IPS-NIHi7 (cell line): ENCODE data around the gene PRR5L.
"Not testable (repeated sequence)": the region's sequence is repeated elsewhere in the genome, so short reads cannot be mapped to it uniquely, and the experiment has no call there.

Experiments used
- DNase-seq: peaks from one replicate; pipeline ENCODE4 v3.0.0; 2012; ENCODE audit warnings: mixed read lengths; ENCODE audit errors: extremely low spot score

PRR5L gene

DNA sequence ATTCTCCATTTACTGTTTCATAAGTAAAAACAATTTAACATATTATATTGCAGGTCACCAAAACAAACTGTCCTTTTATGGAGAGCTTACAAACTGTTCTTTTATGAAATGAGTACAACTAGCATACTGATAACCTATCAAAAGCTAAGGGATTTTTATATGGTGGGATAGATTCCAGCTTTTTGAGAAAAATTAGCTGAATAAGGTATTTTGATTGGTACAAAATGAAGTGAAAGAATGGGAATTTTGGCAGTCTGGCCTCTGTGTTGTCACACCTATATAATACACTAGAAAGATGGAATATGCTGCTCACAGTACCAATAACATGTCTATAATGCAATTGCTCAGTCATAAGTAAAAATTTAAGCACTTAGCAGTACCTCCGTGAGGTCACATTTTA lies 202.6 kb downstream of the PRR5L start:
- DNase-seq: no peak

DNA sequence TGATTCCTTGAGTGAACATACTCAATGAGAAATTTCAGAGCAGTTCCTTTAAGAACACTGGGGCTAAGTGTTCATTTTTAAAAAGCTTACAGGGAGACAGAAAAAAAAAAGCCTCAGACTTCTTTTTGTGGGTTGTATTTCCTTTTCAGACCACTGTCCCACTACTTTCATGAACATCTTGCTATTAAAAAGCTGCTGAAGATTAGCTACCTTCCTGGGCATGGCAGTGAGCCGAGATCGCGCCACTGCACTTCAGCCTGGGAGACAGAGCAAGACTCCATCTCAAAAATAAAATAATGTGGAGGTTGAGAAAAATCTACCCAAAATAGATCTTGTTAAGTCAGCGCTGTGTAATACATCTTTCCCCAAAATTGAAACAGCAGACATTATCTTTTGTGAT lies 203.2 kb downstream of the PRR5L start:
- DNase-seq: no peak

DNA sequence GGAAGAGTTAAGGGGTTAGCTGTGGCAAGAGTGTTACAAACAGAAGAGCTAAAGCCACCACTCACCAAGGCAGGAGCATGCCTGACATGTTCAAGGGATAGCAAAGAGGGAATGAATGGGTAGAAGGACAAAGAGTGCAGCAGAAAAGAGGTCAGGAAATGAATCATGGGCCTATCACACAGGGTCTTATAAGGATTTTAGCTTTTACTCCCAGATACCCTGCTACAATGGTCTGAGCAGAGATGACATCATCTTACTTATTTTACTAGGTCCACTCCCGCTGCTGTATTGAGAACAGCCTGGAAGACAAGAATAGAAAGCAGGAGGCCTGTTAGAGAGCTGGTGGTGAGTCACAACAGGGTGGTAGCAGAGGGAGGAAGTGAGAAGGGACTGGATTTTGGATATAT lies 204.2 kb downstream of the PRR5L start:
- peak; percentile 10 for DNase-seq

DNA sequence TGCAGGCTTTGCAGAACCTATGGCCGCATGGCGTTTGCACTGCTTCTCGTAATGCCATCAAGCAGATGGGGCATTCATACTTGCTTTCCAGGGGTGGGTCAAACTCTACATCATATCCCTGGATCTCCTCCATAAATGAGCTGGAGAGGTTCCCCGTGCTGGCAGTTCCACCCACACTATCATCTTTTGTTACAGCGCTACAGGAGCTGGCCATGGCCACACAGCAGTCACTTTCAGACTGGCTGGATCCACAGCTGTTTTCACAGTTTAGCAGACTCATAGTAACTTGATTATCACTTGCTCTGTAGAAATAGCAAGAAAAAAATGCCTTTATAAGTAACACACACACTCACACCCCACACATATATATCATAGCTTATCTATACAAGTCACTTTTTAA lies 205.1 kb downstream of the PRR5L start:
- DNase-seq: no peak

DNA sequence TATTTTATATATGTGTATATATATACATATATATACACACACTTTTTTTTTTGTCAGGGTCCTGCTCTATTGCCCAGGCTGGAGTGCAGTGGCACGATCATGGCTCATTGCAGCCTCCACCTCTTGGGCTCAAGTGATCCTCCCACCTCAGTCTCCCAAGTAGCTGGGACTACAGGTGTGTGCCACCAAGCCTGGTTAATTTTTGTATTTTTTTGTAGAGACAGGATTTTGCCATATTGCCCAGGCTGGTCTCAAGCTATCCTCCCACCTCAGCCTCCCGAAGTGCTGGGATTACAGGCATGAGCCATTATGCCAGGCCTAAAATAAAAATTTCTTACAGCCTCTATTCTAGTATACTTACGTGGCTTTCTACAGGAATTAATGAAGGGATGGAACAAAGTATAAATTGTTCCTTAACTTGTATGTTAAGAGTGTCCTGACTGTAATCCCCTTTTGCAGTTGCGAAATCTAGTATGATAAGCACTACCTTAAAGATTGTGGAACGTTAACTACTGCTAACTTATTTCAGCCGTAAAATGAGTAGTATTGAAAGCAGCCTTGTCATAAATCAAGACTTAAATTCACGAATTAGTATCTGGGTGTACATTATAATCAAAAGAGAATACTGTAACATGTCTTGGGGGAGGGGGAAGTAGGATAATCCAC lies 211.9 kb downstream of the PRR5L start:
- no peak for DNase-seq

DNA sequence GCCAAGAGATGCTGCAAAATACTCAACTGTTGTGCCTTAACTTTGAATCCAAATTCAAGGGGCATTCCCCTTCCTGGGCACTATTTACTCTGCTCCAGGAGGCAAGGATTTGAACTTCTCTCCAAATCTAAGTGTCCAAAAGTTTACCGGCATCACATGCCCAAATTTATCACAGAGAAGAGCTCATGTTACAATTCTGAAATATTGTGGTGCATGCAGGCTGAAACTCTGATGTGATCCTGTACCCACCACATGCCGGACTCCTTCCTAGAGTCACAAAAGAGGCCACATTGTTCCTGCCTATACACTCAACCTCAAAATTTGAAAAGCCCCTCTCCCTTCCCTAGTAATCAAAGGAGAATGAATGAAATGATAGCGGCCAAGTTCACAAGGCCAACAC lies 212.7 kb downstream of the PRR5L start:
- DNase-seq: no peak

DNA sequence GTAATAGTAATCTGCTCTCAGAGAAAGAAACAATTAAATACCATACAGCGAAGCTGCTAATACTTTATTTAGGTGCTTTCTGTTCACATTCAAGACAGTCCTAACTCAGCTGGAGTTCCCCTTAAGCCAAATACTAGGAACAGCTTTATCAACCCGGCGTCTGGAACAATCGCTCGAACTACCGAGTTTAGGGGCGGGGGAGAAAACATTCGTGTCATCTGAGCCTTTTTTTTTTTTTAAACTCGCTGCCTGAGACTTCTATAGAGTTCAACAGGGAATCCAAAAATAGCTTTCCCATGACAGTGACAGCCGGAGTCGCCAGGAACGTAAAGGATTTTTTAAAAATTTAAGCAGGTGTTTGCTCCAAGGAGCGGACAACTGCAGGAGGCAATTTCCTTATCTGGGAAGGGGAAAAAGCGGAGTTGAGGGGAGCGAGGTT lies 213.1 kb downstream of the PRR5L start:
- DNase-seq: peak; percentile 14

DNA sequence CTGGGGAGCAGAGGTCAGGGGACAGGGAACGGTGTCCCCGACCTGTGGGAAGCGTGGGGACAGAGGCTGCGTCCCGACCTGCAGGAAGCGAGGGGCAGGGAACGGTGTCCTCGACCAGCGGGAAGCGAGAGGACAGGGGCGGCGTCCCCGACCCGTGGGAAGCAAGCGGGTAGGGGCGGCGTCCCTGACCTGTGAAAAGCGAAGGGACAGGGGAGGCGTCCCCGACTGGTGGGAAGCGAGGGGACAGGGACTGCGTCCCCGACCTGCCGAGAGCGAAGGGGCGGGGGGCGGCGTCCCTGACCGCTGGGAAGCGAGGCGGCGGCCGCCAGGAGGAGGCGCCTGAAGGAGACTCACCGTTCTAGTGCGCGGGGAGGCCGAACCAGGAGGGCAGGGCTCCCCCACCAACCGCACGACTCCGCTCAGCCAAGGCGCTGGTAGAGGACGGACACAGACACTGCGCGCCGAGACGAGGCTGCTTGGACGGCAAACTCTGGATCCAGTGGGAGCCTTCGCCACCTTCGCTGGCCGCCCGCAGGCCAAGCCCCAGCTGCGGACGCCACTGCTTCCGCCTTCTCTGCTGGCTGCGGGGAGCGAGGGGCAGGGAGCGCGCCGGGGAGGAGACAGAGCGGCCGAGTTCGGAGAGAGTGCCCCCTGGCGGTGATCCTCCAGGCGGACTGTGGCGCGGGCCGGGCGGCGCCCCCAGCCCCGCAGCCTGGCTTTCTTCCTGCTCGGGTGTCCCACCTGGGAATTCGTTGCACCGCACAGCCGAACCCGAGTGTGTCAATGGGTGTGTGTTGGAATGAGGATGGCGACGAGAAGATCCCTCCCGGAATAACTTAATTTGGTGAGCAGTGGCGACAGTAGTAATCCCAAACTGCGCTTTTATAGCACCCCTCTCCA lies 213.9 kb downstream of the PRR5L start, which contains the start of gene TRAF6:
Gene TRAF6, minus strand, starts transcription at position 579 of the 900 bp plus-strand sequence. CDS start 8,757 bp downstream, outside the sequence.
- peak; percentile 93 for DNase-seq

DNA sequence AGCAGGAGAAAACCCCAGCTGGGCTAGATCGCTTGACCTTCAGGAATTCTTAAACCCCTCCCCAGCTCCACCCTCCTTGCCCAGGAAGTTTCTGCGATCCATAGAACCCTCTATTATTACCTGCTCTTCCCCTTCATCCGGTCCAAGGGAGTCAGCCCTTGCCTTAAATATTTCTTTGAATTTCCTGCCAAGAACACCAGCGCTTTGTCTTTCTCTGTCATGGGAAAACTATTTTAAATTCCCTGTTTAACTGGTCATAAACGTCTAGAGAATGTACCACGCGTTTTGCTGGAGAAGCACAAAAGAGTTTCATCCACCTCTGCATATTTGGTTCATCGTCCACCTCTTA lies 214.5 kb downstream of the PRR5L start:
- no peak for DNase-seq

DNA sequence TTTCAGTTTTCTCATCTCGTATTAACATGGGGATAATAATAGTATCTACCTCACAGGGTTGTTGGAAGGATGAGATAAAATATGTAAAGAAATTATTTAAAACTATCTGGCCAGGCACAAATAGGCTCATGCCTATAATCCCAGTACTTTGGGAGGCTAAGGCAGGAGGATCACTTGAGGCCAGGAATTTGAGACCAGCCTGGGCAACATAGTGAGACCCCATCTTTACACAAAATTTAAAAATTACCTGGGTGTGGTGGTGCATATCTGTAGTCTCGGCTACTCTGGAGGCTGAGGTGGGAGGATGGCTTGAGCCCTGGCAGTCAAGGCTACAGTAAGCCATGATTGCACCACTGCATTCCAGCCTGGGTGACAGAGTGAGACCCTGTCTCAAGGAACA lies 215.0 kb downstream of the PRR5L start:
- DNase-seq: not testable (repeated sequence)

DNA sequence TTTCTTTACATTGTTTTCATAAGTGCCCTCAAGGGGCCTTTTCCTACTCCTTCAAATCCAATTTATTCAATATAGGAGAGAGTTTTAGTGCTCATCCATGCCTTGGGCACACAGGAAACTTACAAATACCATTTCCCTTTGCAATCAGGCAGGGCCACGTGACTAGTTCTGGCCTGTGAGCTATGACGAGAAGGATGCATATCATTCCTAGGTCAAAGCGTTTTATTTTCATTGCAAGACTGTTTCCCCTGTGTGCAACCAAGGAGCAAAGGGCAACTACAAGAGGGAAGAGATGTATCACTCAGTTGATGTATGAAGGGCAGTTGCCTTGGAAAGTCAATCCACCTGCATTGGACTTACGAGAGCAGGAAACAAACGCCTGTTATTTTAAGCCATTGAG lies 215.9 kb downstream of the PRR5L start:
- DNase-seq: no peak

DNA sequence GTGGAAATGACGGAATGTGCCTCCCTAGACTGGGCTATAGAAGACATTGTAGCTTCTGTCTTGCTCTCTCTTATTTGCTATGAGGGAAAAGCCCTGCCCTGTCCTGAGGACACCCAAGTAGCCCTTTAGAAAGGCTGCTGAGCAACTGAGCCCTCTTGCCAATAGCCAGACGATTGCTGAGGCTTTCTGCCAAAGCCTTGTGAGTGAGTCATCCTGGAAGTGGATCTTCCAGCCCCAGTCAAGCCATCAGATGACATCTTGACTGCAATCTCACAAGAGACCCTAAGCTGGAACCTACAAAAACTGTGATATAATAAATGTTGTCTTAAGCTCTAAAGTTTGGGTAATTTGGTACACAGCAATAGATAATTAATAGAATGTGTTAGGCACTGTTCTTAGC lies 217.9 kb downstream of the PRR5L start:
- DNase-seq: no peak
